Measurements from ENCODE around the gene OASL.

DNA sequence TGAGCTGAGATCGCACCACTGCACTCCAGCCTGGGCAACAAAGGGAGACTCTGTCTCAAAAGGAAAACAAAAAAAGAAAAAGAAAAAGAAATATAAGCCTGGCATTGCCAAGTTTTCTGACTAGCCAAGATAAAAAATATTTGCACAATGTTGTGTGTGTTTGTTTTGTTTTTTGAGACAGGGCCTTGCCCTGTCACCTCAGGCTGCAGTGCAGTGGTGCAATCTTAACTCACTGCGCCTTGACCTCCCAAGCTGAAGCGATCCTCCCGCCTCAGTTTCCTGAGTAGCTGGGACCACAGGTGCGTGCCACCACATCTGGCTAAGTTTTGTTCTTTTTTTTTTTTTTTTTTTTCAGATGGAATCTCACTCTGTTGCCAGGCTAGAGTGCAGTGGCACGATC, 17.3 kb downstream of the OASL start:
- TF ChIP-seq CTCF (IDR thresholded peaks at IDR 0.05), result no peak
- TF ChIP-seq ZFX (IDR thresholded peaks at IDR 0.05; ENCODE audit: borderline replicate concordance), result no peak

Data from 22Rv1 (cell line).